Measurements from ENCODE around the gene TBC1D2B.

The TBC1D2B gene

GRCh38 chr15:78061963-78062427 lies 15.5 kb downstream of the TBC1D2B start:
- no peaks in the 10 kb centered on the region for H3K9me3 ChIP-seq (replicated peaks in 1 of 2; ENCODE audit: control insufficient read depth in 2 of 2, insufficient read depth in 1 of 2, low read depth in 1 of 2, low read length in 2 of 2)
- no peak overlapping the region for H4K91ac ChIP-seq (ENCODE audit: low read depth, low read length, poor library complexity)
- H3K4me3 ChIP-seq (ENCODE audit: low read length in 2 of 2): no peak overlapping the region
- H2BK12ac ChIP-seq (ENCODE audit: low read length): no peak overlapping the region
- no peaks in the 10 kb centered on the region for H3K36me3 ChIP-seq (replicated peaks in 1 of 2; ENCODE audit: control insufficient read depth in 2 of 2, insufficient read depth in 2 of 2, low read length in 2 of 2)
- no peak overlapping the region for H2BK5ac ChIP-seq (ENCODE audit: low read length)
- no peaks in the 10 kb centered on the region for H3K27me3 ChIP-seq (ENCODE audit: control insufficient read depth in 3 of 3, insufficient read depth in 3 of 3, low read depth in 1 of 3, low read length in 3 of 3)
- H3K79me1 ChIP-seq (ENCODE audit: low read depth, low read length): no peaks in the 10 kb centered on the region
- no peak overlapping the region for H2BK15ac ChIP-seq (ENCODE audit: low read length)
- H3K23ac ChIP-seq (ENCODE audit: low read depth, low read length, poor library complexity): no peak overlapping the region
- no CpG with 5 or more reads among the region's 6 CpGs for WGBS, 2 donors (ENCODE audit: extremely low coverage in 2 of 2, insufficient read length in 2 of 2, insufficient replicate concordance in 1 of 2)
- H3K14ac ChIP-seq (ENCODE audit: low read length): no peak overlapping the region
- H2BK120ac ChIP-seq (ENCODE audit: low read depth, low read length): no peak overlapping the region
- no peak overlapping the region for H3K4me2 ChIP-seq (ENCODE audit: insufficient read depth, low read length, poor library complexity, severe bottlenecking)
- H3K18ac ChIP-seq (ENCODE audit: low read length): no peak overlapping the region
- no peak overlapping the region for H2AK5ac ChIP-seq (ENCODE audit: low read depth, low read length)
- no peak for DNase-seq (ENCODE audit: low spot score)
- H3K27ac ChIP-seq (replicated peaks; ENCODE audit: low read length): no peak overlapping the region
- no peak overlapping the region for H3K4ac ChIP-seq (ENCODE audit: low read length)
- H3K4me1 ChIP-seq (ENCODE audit: control insufficient read depth in 2 of 2, insufficient read depth in 1 of 2, low read depth in 1 of 2, low read length in 2 of 2): peaks cover 2 to 12% of the 10 kb centered on the region in 2 donors
- H3K9ac ChIP-seq (ENCODE audit: low read depth, low read length, poor library complexity): no peak overlapping the region
- H2AFZ ChIP-seq (ENCODE audit: low read length): peak overlapping the region; percentile 67
- no peak overlapping the region for H4K8ac ChIP-seq (ENCODE audit: low read depth, low read length)

GRCh38 chr15:78060232-78060631 lies 17.3 kb downstream of the TBC1D2B start:
- H3K9me3 ChIP-seq (replicated peaks in 1 of 2; ENCODE audit: control insufficient read depth in 2 of 2, insufficient read depth in 1 of 2, low read depth in 1 of 2, low read length in 2 of 2): no peaks in the 10 kb centered on the region
- H3K4me1 ChIP-seq (ENCODE audit: control insufficient read depth in 2 of 2, insufficient read depth in 1 of 2, low read depth in 1 of 2, low read length in 2 of 2): peaks cover 9 to 13% of the 10 kb centered on the region in 2 donors
- H4K91ac ChIP-seq (ENCODE audit: low read depth, low read length, poor library complexity): no peak overlapping the region
- no peak overlapping the region for H3K4ac ChIP-seq (ENCODE audit: low read length)
- no peak overlapping the region for H3K4me3 ChIP-seq (ENCODE audit: low read length in 2 of 2)
- H2BK120ac ChIP-seq (ENCODE audit: low read depth, low read length): no peak overlapping the region
- no peak overlapping the region for H3K14ac ChIP-seq (ENCODE audit: low read length)
- no peak overlapping the region for H2BK12ac ChIP-seq (ENCODE audit: low read length)
- no CpG with 5 or more reads among the region's 5 CpGs for WGBS, 2 donors (ENCODE audit: extremely low coverage in 2 of 2, insufficient read length in 2 of 2, insufficient replicate concordance in 1 of 2)
- no peak overlapping the region for H3K18ac ChIP-seq (ENCODE audit: low read length)
- H2AFZ ChIP-seq (ENCODE audit: low read length): no peak overlapping the region
- no peak overlapping the region for H2AK5ac ChIP-seq (ENCODE audit: low read depth, low read length)
- H3K27me3 ChIP-seq (ENCODE audit: control insufficient read depth in 3 of 3, insufficient read depth in 3 of 3, low read depth in 1 of 3, low read length in 3 of 3): no peaks in the 10 kb centered on the region
- no peak overlapping the region for H2BK15ac ChIP-seq (ENCODE audit: low read length)
- no peak overlapping the region for H3K9ac ChIP-seq (ENCODE audit: low read depth, low read length, poor library complexity)
- H3K36me3 ChIP-seq (replicated peaks in 1 of 2; ENCODE audit: control insufficient read depth in 2 of 2, insufficient read depth in 2 of 2, low read length in 2 of 2): no peaks in the 10 kb centered on the region
- H3K23ac ChIP-seq (ENCODE audit: low read depth, low read length, poor library complexity): no peak overlapping the region
- no peak overlapping the region for H4K8ac ChIP-seq (ENCODE audit: low read depth, low read length)
- H2BK5ac ChIP-seq (ENCODE audit: low read length): no peak overlapping the region
- no peak for DNase-seq (ENCODE audit: low spot score)
- no peaks in the 10 kb centered on the region for H3K79me1 ChIP-seq (ENCODE audit: low read depth, low read length)
- H3K27ac ChIP-seq (replicated peaks; ENCODE audit: low read length): no peak overlapping the region
- no peak overlapping the region for H3K4me2 ChIP-seq (ENCODE audit: insufficient read depth, low read length, poor library complexity, severe bottlenecking)

- H3K14ac ChIP-seq (ENCODE audit: low read length): no peak overlapping the region
- H3K27ac ChIP-seq (replicated peaks; ENCODE audit: low read length): no peak overlapping the region
- no peaks in the 10 kb centered on the region for H3K27me3 ChIP-seq (ENCODE audit: control insufficient read depth in 3 of 3, insufficient read depth in 3 of 3, low read depth in 1 of 3, low read length in 3 of 3)
- no peak overlapping the region for H4K8ac ChIP-seq (ENCODE audit: low read depth, low read length)
- H3K36me3 ChIP-seq (replicated peaks in 1 of 2; ENCODE audit: control insufficient read depth in 2 of 2, insufficient read depth in 2 of 2, low read length in 2 of 2): no peaks in the 10 kb centered on the region
- H2BK12ac ChIP-seq (ENCODE audit: low read length): no peak overlapping the region
- H2AK5ac ChIP-seq (ENCODE audit: low read depth, low read length): no peak overlapping the region
- no CpG with 5 or more reads among the region's 3 CpGs for WGBS, 2 donors (ENCODE audit: extremely low coverage in 2 of 2, insufficient read length in 2 of 2, insufficient replicate concordance in 1 of 2)
- no peak for DNase-seq (ENCODE audit: low spot score)
- H3K23ac ChIP-seq (ENCODE audit: low read depth, low read length, poor library complexity): no peak overlapping the region
- H3K4ac ChIP-seq (ENCODE audit: low read length): no peak overlapping the region
- H3K18ac ChIP-seq (ENCODE audit: low read length): no peak overlapping the region
- H3K79me1 ChIP-seq (ENCODE audit: low read depth, low read length): no peaks in the 10 kb centered on the region
- no peaks in the 10 kb centered on the region for H3K9me3 ChIP-seq (replicated peaks in 1 of 2; ENCODE audit: control insufficient read depth in 2 of 2, insufficient read depth in 1 of 2, low read depth in 1 of 2, low read length in 2 of 2)
- no peak overlapping the region for H2BK5ac ChIP-seq (ENCODE audit: low read length)
- H2BK15ac ChIP-seq (ENCODE audit: low read length): no peak overlapping the region
- no peak overlapping the region for H3K4me2 ChIP-seq (ENCODE audit: insufficient read depth, low read length, poor library complexity, severe bottlenecking)
- H3K4me1 ChIP-seq (ENCODE audit: control insufficient read depth in 2 of 2, insufficient read depth in 1 of 2, low read depth in 1 of 2, low read length in 2 of 2): peaks cover 9% of the 10 kb centered on the region in 2 donors
- no peak overlapping the region for H2AFZ ChIP-seq (ENCODE audit: low read length)
- H3K4me3 ChIP-seq (ENCODE audit: low read length in 2 of 2): no peak overlapping the region
- no peak overlapping the region for H4K91ac ChIP-seq (ENCODE audit: low read depth, low read length, poor library complexity)
- no peak overlapping the region for H2BK120ac ChIP-seq (ENCODE audit: low read depth, low read length)
- no peak overlapping the region for H3K9ac ChIP-seq (ENCODE audit: low read depth, low read length, poor library complexity)
These were observed 18.2 kb downstream of the TBC1D2B start for GRCh38 chr15:78059110-78059839.

GRCh38 chr15:78058401-78058935 lies 19.0 kb downstream of the TBC1D2B start:
- H3K23ac ChIP-seq (ENCODE audit: low read depth, low read length, poor library complexity): no peak overlapping the region
- no peak overlapping the region for H3K9ac ChIP-seq (ENCODE audit: low read depth, low read length, poor library complexity)
- H3K18ac ChIP-seq (ENCODE audit: low read length): no peak overlapping the region
- no peak overlapping the region for H2BK15ac ChIP-seq (ENCODE audit: low read length)
- no CpG with 5 or more reads among the region's 10 CpGs for WGBS, 2 donors (ENCODE audit: extremely low coverage in 2 of 2, insufficient read length in 2 of 2, insufficient replicate concordance in 1 of 2)
- DNase-seq (ENCODE audit: low spot score): no peak
- no peak overlapping the region for H3K4me2 ChIP-seq (ENCODE audit: insufficient read depth, low read length, poor library complexity, severe bottlenecking)
- no peak overlapping the region for H3K27ac ChIP-seq (replicated peaks; ENCODE audit: low read length)
- no peak overlapping the region for H2BK5ac ChIP-seq (ENCODE audit: low read length)
- no peak overlapping the region for H3K14ac ChIP-seq (ENCODE audit: low read length)
- no peak overlapping the region for H2AK5ac ChIP-seq (ENCODE audit: low read depth, low read length)
- H3K27me3 ChIP-seq (ENCODE audit: control insufficient read depth in 3 of 3, insufficient read depth in 3 of 3, low read depth in 1 of 3, low read length in 3 of 3): no peaks in the 10 kb centered on the region
- H3K9me3 ChIP-seq (replicated peaks in 1 of 2; ENCODE audit: control insufficient read depth in 2 of 2, insufficient read depth in 1 of 2, low read depth in 1 of 2, low read length in 2 of 2): no peaks in the 10 kb centered on the region
- H3K79me1 ChIP-seq (ENCODE audit: low read depth, low read length): no peaks in the 10 kb centered on the region
- H2BK12ac ChIP-seq (ENCODE audit: low read length): no peak overlapping the region
- H3K4ac ChIP-seq (ENCODE audit: low read length): no peak overlapping the region
- peaks cover 2 to 3% of the 10 kb centered on the region in 2 donors for H3K36me3 ChIP-seq (replicated peaks in 1 of 2; ENCODE audit: control insufficient read depth in 2 of 2, insufficient read depth in 2 of 2, low read length in 2 of 2)
- no peak overlapping the region for H2BK120ac ChIP-seq (ENCODE audit: low read depth, low read length)
- H2AFZ ChIP-seq (ENCODE audit: low read length): no peak overlapping the region
- no peak overlapping the region for H4K8ac ChIP-seq (ENCODE audit: low read depth, low read length)
- peaks cover 9% of the 10 kb centered on the region in 2 donors for H3K4me1 ChIP-seq (ENCODE audit: control insufficient read depth in 2 of 2, insufficient read depth in 1 of 2, low read depth in 1 of 2, low read length in 2 of 2)
- H3K4me3 ChIP-seq (ENCODE audit: low read length in 2 of 2): no peak overlapping the region
- H4K91ac ChIP-seq (ENCODE audit: low read depth, low read length, poor library complexity): no peak overlapping the region
